GM23338 (cell line): ENCODE results near the gene SYNDIG1. TPM values are rescaled to one million over a fixed set of nuclear protein-coding genes. Genes with fewer than 3 reads are reported as not detected.

ENCODE experiments used
- ATAC-seq: fragments of 200-7000 bp; cut with Tn5 transposase; 3 replicates; pipeline ENCODE4 v1.9.1; 2020
- DNase-seq: peaks from one replicate; pipeline ENCODE4 v3.0.0-alpha.2; 2015; ENCODE audit warnings: low spot score
- H2AFZ ChIP-seq: fragments of 200-600 bp; sonication (generic); 2 replicates; pipeline ENCODE4 v1.8.0; 2016; ENCODE audit warnings: antibody characterized with exemption, mild to moderate bottlenecking, moderate library complexity
- H3F3A ChIP-seq: fragments of 200-600 bp; sonication (generic); replicated peaks from 2 replicates; pipeline ENCODE4 v1.8.0; 2017; ENCODE audit warnings: antibody characterized with exemption, mixed run types, low read depth
- H3K27ac ChIP-seq: fragments of 200-600 bp; sonication (generic); 2 replicates; pipeline ENCODE4 v1.6.1; 2016; ENCODE audit warnings: low read depth
- H3K27me3 ChIP-seq: fragments of 200-600 bp; sonication (generic); 2 replicates; pipeline ENCODE4 v1.8.0; 2016; ENCODE audit warnings: mild to moderate bottlenecking, mixed run types, moderate library complexity; ENCODE audit not compliant: insufficient read depth
- H3K36me3 ChIP-seq: fragments of 200-600 bp; sonication (generic); 2 replicates; pipeline ENCODE4 v1.8.0; 2016; ENCODE audit warnings: mild to moderate bottlenecking; ENCODE audit not compliant: insufficient read depth
- H3K4me1 ChIP-seq: fragments of 200-600 bp; sonication (generic); 2 replicates; pipeline ENCODE4 v1.8.0; 2016; ENCODE audit warnings: mild to moderate bottlenecking, moderate library complexity; ENCODE audit not compliant: insufficient read depth
- H3K4me2 ChIP-seq: fragments of 200-600 bp; sonication (generic); 2 replicates; pipeline ENCODE4 v1.7.1; 2017; ENCODE audit warnings: mixed run types
- H3K4me3 ChIP-seq: fragments of 200-600 bp; sonication (generic); 2 replicates; pipeline ENCODE4 v1.6.1; 2016; ENCODE audit warnings: mixed run types
- H3K79me2 ChIP-seq: fragments of 200-600 bp; sonication (generic); replicated peaks from 2 replicates; pipeline ENCODE4 v1.8.0; 2017; ENCODE audit warnings: mild to moderate bottlenecking; ENCODE audit not compliant: insufficient read depth
- H3K9me2 ChIP-seq: fragments of 200-600 bp; sonication (generic); 2 replicates; pipeline ENCODE4 v1.8.0; 2017; ENCODE audit not compliant: insufficient read depth
- H4K20me1 ChIP-seq: fragments of 200-600 bp; sonication (generic); replicated peaks from 2 replicates; pipeline ENCODE4 v1.8.0; 2017; ENCODE audit warnings: mild to moderate bottlenecking; ENCODE audit not compliant: insufficient read depth
- H3K27ac Mint-ChIP-seq: 2 replicates; pipeline ENCODE4 v1.8.0; 2020; ENCODE audit warnings: inconsistent platforms, mild to moderate bottlenecking, moderate library complexity, mixed read lengths
- H3K27me3 Mint-ChIP-seq: 3 replicates; pipeline ENCODE4 v1.8.0; 2022; ENCODE audit warnings: low read depth, mild to moderate bottlenecking, moderate library complexity, mixed read lengths, inconsistent platforms; ENCODE audit not compliant: insufficient read depth, poor library complexity
- H3K36me3 Mint-ChIP-seq: 3 replicates; pipeline ENCODE4 v1.8.0; 2021; ENCODE audit warnings: low read depth, mild to moderate bottlenecking, inconsistent platforms, moderate library complexity, mixed read lengths
- H3K4me1 Mint-ChIP-seq: 3 replicates; pipeline ENCODE4 v1.8.0; 2020; ENCODE audit warnings: mild to moderate bottlenecking, inconsistent platforms, mixed read lengths
- H3K4me3 Mint-ChIP-seq: 3 replicates; pipeline ENCODE4 v1.8.0; 2021; ENCODE audit warnings: moderate library complexity, mild to moderate bottlenecking, inconsistent platforms, mixed read lengths
- H3K9me3 Mint-ChIP-seq: 3 replicates; pipeline ENCODE4 v1.8.0; 2020; ENCODE audit warnings: moderate library complexity, mild to moderate bottlenecking, inconsistent platforms, mixed read lengths
- CREB1 ChIP-seq: fragments of 250-450 bp; sonication (Bioruptor Pico); IDR thresholded peaks from 2 replicates; pipeline ENCODE4 v1.5.0; 2020; ENCODE audit warnings: low read depth, mild to moderate bottlenecking, moderate library complexity
- EZH2 ChIP-seq: fragments of 200-600 bp; sonication (generic); IDR thresholded peaks from one replicate; pipeline ENCODE4 v1.8.0; 2017; ENCODE audit warnings: antibody characterized with exemption, mild to moderate bottlenecking, low read depth; ENCODE audit not compliant: unreplicated experiment
- EZH2phosphoT487 ChIP-seq: fragments of 200-600 bp; sonication (generic); IDR thresholded peaks from one replicate; pipeline ENCODE4 v1.8.1; 2018; ENCODE audit warnings: antibody characterized with exemption; ENCODE audit not compliant: unreplicated experiment
- JUNB ChIP-seq: IDR thresholded peaks from one replicate; pipeline ENCODE4 v1.6.1; 2016; ENCODE audit warnings: antibody characterized with exemption; ENCODE audit not compliant: unreplicated experiment
- NANOG ChIP-seq: IDR thresholded peaks from 2 replicates; pipeline ENCODE4 v1.6.1; 2016; ENCODE audit warnings: antibody characterized with exemption, borderline replicate concordance
- POLR2AphosphoS5 ChIP-seq: IDR thresholded peaks from 2 replicates; pipeline ENCODE4 v1.6.1; 2016; ENCODE audit warnings: antibody characterized with exemption, low read depth
- STAT1 ChIP-seq: IDR thresholded peaks from one replicate; pipeline ENCODE4 v1.6.1; 2016; ENCODE audit warnings: antibody characterized with exemption; ENCODE audit not compliant: unreplicated experiment
- ZNF114 ChIP-seq: fragments of 250-450 bp; sonication (Bioruptor Pico); IDR thresholded peaks from 2 replicates; pipeline ENCODE4 v1.5.0; 2020; ENCODE audit warnings: mild to moderate bottlenecking, moderate library complexity
- ZNF331 ChIP-seq: fragments of 250-450 bp; sonication (Bioruptor Pico); IDR thresholded peaks from 2 replicates; pipeline ENCODE4 v1.5.0; 2020; ENCODE audit warnings: low read depth, mild to moderate bottlenecking, moderate library complexity
- polyA plus RNA-seq: library from polyadenylated mRNA; unstranded; fragments of >200 nt; fragmentation: Nextera tagmentation; extraction: Ambion mirVana; gene quantifications from 2 replicates; pipeline ENCODE4 v1.2.1, GENCODE V29; 2016
- total RNA-seq: library from RNA; depleted of rRNA; stranded (reverse); fragments of >200 nt; shearing (Covaris generic); gene quantifications from 2 replicates; pipeline ENCODE4 v1.2.3, GENCODE V29; 2014
- TF ChIP-seq, protein P1 (sequence below), 2 experiments: fragments of 200-600 bp in 1 of 2; sonication (generic) in 1 of 2; conservative IDR thresholded peaks; 2 replicates each; pipeline versions ENCODE4 v1.5.1 to v1.6.1; 2016 to 2017; ENCODE audit warnings: antibody characterized with exemption in 2 of 2, low read depth in 2 of 2, mild to moderate bottlenecking in 2 of 2, moderate library complexity in 1 of 2
- TF ChIP-seq, protein P2 (sequence below): IDR thresholded peaks from 2 replicates; pipeline ENCODE4 v1.6.1; 2016; ENCODE audit warnings: antibody characterized with exemption
- TF ChIP-seq, protein P3 (sequence below): fragments of 250-450 bp; sonication (Bioruptor Pico); IDR thresholded peaks from 2 replicates; pipeline ENCODE4 v1.5.0; 2020; ENCODE audit warnings: mild to moderate bottlenecking, moderate library complexity

SYNDIG1 gene
- total and polyA plus RNA-seq, 2 experiments from 2014 or later = 2.8 to 4.8 TPM

DNA sequence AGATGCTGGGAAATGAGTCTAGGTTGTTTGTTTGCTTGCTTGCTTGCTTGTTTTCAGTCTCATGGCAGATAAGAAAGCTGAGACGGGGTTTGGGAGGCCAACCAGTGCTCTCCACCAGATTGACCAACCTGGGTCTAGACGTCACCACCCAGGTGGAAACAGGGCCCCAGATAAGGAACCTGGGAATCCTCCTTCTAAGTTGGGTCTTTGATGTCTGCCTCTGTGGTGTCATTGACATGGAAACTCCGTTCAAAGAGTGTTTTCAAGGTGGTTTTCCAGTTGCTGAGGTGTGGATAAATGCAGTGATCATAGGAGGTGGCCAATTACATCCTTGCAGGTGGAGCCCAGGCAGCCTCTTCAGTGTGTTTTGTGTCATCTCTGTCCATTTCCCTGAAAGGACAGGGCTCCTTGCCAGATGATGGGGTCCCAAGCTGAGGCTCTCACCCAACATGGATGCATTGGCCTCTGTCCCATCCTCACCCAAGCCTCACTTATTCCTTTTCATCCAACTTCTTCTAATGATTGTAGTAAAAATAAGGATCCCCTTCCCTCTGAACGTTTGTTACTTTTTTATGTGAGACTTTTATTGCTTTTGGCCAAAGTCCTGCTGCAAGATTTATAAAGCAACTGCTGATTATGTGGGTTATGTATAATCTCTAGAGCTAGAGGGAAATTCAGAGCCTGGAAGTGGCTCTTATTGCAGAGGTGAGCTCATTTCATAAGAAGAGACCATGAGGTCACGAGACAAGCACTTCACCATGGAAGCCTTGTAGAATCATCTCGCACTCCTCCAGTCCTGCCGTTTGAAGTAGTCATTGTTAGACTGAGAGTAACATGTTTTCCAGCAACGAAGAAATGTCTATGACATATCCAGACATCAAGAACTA, 32.0 kb upstream of the SYNDIG1 start:
- no peaks in the 10 kb centered on the region for H3K9me3 Mint-ChIP-seq
- ATAC-seq (no peak), DNase-seq (no peak)
- no peak for TF ChIP-seq JUNB
- TF ChIP-seq ZNF331 (CRISPR knock-in tag) = no peak
- no peak for TF ChIP-seq CREB1 (CRISPR knock-in tag)
- no peak for TF ChIP-seq STAT1
- no peak for TF ChIP-seq NANOG
- TF ChIP-seq ZNF114 = no peak
- no peak for TF ChIP-seq EZH2phosphoT487
- TF ChIP-seq, protein P1, sequence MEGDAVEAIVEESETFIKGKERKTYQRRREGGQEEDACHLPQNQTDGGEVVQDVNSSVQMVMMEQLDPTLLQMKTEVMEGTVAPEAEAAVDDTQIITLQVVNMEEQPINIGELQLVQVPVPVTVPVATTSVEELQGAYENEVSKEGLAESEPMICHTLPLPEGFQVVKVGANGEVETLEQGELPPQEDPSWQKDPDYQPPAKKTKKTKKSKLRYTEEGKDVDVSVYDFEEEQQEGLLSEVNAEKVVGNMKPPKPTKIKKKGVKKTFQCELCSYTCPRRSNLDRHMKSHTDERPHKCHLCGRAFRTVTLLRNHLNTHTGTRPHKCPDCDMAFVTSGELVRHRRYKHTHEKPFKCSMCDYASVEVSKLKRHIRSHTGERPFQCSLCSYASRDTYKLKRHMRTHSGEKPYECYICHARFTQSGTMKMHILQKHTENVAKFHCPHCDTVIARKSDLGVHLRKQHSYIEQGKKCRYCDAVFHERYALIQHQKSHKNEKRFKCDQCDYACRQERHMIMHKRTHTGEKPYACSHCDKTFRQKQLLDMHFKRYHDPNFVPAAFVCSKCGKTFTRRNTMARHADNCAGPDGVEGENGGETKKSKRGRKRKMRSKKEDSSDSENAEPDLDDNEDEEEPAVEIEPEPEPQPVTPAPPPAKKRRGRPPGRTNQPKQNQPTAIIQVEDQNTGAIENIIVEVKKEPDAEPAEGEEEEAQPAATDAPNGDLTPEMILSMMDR (conservative IDR thresholded peaks at IDR 0.05; ENCODE audit: low read depth in 2 of 2) = no peak
- TF ChIP-seq EZH2 = no peak
- TF ChIP-seq, protein P2, sequence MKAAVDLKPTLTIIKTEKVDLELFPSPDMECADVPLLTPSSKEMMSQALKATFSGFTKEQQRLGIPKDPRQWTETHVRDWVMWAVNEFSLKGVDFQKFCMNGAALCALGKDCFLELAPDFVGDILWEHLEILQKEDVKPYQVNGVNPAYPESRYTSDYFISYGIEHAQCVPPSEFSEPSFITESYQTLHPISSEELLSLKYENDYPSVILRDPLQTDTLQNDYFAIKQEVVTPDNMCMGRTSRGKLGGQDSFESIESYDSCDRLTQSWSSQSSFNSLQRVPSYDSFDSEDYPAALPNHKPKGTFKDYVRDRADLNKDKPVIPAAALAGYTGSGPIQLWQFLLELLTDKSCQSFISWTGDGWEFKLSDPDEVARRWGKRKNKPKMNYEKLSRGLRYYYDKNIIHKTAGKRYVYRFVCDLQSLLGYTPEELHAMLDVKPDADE = no peak
- H3K4me3 Mint-ChIP-seq = no peak overlapping the region
- peaks cover 4% of the 10 kb centered on the region; the same call in 1 of the 2 replicates for H3K9me2 ChIP-seq
- H3K27me3 ChIP-seq = no peaks in the 10 kb centered on the region
- H3K4me2 ChIP-seq = no peak overlapping the region
- no peak overlapping the region for H2AFZ ChIP-seq
- H3K4me1 ChIP-seq = peaks cover 3% of the 10 kb centered on the region
- peaks cover 6% of the 10 kb centered on the region for H3K27me3 Mint-ChIP-seq
- no peak overlapping the region for H3K27ac Mint-ChIP-seq
- H4K20me1 ChIP-seq = no peaks in the 10 kb centered on the region
- no peak overlapping the region for H3K27ac ChIP-seq
- no peaks in the 10 kb centered on the region for H3F3A ChIP-seq
- no peaks in the 10 kb centered on the region for H3K36me3 ChIP-seq
- no peak overlapping the region for H3K4me3 ChIP-seq
- H3K79me2 ChIP-seq = no peaks in the 10 kb centered on the region
- H3K4me1 Mint-ChIP-seq = peaks cover 7% of the 10 kb centered on the region; the same call in 2 of the 3 replicates
- H3K36me3 Mint-ChIP-seq = no peaks in the 10 kb centered on the region

DNA sequence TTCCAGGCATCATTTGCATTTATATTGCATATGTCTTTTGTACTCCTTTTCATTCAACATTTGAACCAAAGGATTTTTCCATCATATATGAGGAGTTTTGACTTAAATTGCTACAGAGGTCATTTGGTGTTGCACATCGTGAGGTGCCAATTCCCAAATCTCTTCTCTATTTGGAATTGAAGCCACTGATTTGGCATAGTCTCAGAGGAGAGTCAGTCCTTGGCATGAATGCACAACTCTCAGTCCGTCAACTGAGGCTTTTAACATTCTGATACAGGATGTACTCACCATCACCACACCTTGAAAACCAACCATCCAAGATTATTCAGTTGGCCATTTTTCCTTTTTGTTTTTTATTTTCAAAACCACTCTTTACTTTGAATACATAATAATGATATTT, 31.1 kb upstream of the SYNDIG1 start:
- Histone ChIP-seq H3K27ac (no peak overlapping the region), H3F3A (no peaks in the 10 kb centered on the region), H3K79me2 (no peaks in the 10 kb centered on the region), H3K36me3 (no peaks in the 10 kb centered on the region), H3K27me3 (no peaks in the 10 kb centered on the region), H3K4me2 (no peak overlapping the region), H3K4me1 (peaks cover 11% of the 10 kb centered on the region), H3K4me3 (no peak overlapping the region), H2AFZ (no peak overlapping the region), H4K20me1 (no peaks in the 10 kb centered on the region), H3K9me2 (peaks cover 4% of the 10 kb centered on the region; the same call in 1 of the 2 replicates)
- H3K27ac Mint-ChIP-seq = no peak overlapping the region
- DNase-seq (no peak), ATAC-seq (no peak)
- no peaks in the 10 kb centered on the region for H3K36me3 Mint-ChIP-seq
- TF ChIP-seq POLR2AphosphoS5 (no peak), STAT1 (no peak), ZNF114 (no peak), JUNB (no peak)
- TF ChIP-seq, protein P3, sequence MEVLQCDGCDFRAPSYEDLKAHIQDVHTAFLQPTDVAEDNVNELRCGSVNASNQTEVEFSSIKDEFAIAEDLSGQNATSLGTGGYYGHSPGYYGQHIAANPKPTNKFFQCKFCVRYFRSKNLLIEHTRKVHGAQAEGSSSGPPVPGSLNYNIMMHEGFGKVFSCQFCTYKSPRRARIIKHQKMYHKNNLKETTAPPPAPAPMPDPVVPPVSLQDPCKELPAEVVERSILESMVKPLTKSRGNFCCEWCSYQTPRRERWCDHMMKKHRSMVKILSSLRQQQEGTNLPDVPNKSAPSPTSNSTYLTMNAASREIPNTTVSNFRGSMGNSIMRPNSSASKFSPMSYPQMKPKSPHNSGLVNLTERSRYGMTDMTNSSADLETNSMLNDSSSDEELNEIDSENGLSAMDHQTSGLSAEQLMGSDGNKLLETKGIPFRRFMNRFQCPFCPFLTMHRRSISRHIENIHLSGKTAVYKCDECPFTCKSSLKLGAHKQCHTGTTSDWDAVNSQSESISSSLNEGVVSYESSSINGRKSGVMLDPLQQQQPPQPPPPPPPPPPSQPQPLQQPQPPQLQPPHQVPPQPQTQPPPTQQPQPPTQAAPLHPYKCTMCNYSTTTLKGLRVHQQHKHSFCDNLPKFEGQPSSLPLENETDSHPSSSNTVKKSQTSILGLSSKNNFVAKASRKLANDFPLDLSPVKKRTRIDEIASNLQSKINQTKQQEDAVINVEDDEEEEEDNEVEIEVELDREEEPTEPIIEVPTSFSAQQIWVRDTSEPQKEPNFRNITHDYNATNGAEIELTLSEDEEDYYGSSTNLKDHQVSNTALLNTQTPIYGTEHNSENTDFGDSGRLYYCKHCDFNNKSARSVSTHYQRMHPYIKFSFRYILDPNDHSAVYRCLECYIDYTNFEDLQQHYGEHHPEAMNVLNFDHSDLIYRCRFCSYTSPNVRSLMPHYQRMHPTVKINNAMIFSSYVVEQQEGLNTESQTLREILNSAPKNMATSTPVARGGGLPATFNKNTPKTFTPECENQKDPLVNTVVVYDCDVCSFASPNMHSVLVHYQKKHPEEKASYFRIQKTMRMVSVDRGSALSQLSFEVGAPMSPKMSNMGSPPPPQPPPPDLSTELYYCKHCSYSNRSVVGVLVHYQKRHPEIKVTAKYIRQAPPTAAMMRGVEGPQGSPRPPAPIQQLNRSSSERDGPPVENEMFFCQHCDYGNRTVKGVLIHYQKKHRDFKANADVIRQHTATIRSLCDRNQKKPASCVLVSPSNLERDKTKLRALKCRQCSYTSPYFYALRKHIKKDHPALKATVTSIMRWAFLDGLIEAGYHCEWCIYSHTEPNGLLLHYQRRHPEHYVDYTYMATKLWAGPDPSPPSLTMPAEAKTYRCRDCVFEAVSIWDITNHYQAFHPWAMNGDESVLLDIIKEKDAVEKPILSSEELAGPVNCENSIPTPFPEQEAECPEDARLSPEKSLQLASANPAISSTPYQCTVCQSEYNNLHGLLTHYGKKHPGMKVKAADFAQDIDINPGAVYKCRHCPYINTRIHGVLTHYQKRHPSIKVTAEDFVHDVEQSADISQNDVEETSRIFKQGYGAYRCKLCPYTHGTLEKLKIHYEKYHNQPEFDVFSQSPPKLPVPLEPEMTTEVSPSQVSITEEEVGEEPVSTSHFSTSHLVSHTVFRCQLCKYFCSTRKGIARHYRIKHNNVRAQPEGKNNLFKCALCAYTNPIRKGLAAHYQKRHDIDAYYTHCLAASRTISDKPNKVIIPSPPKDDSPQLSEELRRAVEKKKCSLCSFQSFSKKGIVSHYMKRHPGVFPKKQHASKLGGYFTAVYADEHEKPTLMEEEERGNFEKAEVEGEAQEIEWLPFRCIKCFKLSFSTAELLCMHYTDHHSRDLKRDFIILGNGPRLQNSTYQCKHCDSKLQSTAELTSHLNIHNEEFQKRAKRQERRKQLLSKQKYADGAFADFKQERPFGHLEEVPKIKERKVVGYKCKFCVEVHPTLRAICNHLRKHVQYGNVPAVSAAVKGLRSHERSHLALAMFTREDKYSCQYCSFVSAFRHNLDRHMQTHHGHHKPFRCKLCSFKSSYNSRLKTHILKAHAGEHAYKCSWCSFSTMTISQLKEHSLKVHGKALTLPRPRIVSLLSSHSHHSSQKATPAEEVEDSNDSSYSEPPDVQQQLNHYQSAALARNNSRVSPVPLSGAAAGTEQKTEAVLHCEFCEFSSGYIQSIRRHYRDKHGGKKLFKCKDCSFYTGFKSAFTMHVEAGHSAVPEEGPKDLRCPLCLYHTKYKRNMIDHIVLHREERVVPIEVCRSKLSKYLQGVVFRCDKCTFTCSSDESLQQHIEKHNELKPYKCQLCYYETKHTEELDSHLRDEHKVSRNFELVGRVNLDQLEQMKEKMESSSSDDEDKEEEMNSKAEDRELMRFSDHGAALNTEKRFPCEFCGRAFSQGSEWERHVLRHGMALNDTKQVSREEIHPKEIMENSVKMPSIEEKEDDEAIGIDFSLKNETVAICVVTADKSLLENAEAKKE (CRISPR knock-in tag) = no peak
- H3K4me3 Mint-ChIP-seq = no peak overlapping the region
- no peaks in the 10 kb centered on the region for H3K9me3 Mint-ChIP-seq
- peaks cover 13% of the 10 kb centered on the region for H3K4me1 Mint-ChIP-seq
- H3K27me3 Mint-ChIP-seq = peaks cover 6% of the 10 kb centered on the region
